ENCODE measurements around the gene ESYT1. TPM values are rescaled to one million over a fixed set of nuclear protein-coding genes. Genes with fewer than 3 reads are reported as not detected.
A peak's percentile ranks its signal among the peaks of the same experiment; 100 is the strongest.

ESYT1 gene, protein sequence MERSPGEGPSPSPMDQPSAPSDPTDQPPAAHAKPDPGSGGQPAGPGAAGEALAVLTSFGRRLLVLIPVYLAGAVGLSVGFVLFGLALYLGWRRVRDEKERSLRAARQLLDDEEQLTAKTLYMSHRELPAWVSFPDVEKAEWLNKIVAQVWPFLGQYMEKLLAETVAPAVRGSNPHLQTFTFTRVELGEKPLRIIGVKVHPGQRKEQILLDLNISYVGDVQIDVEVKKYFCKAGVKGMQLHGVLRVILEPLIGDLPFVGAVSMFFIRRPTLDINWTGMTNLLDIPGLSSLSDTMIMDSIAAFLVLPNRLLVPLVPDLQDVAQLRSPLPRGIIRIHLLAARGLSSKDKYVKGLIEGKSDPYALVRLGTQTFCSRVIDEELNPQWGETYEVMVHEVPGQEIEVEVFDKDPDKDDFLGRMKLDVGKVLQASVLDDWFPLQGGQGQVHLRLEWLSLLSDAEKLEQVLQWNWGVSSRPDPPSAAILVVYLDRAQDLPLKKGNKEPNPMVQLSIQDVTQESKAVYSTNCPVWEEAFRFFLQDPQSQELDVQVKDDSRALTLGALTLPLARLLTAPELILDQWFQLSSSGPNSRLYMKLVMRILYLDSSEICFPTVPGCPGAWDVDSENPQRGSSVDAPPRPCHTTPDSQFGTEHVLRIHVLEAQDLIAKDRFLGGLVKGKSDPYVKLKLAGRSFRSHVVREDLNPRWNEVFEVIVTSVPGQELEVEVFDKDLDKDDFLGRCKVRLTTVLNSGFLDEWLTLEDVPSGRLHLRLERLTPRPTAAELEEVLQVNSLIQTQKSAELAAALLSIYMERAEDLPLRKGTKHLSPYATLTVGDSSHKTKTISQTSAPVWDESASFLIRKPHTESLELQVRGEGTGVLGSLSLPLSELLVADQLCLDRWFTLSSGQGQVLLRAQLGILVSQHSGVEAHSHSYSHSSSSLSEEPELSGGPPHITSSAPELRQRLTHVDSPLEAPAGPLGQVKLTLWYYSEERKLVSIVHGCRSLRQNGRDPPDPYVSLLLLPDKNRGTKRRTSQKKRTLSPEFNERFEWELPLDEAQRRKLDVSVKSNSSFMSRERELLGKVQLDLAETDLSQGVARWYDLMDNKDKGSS
- 111 and 112 TPM in 2 replicates for total RNA-seq (2021)
- long read RNA-seq, full-length matches to known transcripts: 484 of 646 reads
- long read RNA-seq, partial matches to known transcripts: 70 of 646 reads
- long read RNA-seq, other reads (novel, unspliced or antisense): 92 of 646 reads

DNA sequence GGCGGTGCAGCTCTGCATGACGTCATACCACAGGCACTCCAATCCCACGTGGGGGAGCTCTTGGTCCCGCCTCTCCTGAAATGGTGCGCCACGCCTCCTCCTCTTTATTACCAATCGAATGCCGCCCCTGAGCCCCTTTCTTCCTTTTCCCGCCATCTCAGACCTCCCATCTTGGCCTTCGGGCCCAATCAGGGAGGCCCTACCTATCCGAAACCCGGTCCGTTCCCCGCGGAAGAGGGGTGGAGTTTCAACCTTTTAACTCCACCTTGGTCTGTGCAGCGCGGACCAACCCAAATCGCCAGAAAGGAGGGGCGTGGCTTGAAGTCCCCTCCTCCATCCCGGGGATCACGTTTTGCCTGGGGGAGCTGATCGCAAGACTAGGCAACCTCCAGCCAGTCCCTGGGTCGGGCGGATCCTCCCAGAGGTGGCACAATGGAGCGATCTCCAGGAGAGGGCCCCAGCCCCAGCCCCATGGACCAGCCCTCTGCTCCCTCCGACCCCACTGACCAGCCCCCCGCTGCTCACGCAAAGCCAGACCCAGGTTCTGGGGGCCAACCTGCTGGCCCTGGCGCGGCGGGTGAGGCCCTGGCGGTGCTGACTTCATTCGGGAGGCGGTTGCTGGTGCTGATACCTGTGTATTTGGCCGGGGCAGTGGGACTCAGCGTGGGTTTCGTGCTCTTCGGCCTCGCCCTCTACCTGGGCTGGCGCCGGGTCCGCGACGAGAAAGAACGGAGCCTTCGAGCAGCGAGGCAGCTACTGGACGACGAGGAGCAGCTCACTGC is at the start of gene ESYT1:
Gene ESYT1 (plus strand): TSS at position 380 of the 782 bp plus-strand sequence. CDS start 53 bp downstream, at position 433.
- H4K91ac ChIP-seq (ENCODE audit: insufficient read length, low read depth, low read length): no peak within 1 kb of the TSS
- no peaks in the 10 kb centered on the region for H3K4me1 ChIP-seq (ENCODE audit: insufficient read depth, low read length)
- peak within 1 kb of the TSS; percentile 84 for H3K9ac ChIP-seq (ENCODE audit: extremely low read depth, insufficient read length, low read length)
- no CpG with 5 or more reads among the region's 49 CpGs for WGBS (ENCODE audit: extremely low coverage, insufficient read length, low lambda C conversion rate)
- H3K9me3 ChIP-seq (ENCODE audit: control insufficient read depth, low read depth, low read length): no peaks in the 10 kb centered on the region
- H2BK20ac ChIP-seq (ENCODE audit: low read depth, low read length, poor library complexity, severe bottlenecking): no peak within 1 kb of the TSS
- no peaks in the 10 kb centered on the region; a peak in 1 of 5 replicates for H3K9me3 Mint-ChIP-seq
- DNase-seq: peak; percentile 100
- no peaks in the 10 kb centered on the region for H3K79me1 ChIP-seq (ENCODE audit: insufficient read depth, low read depth, low read length, poor library complexity, severe bottlenecking)
- H2BK5ac ChIP-seq (ENCODE audit: insufficient read length, low read length): no peak within 1 kb of the TSS
- H3K27ac ChIP-seq (ENCODE audit: insufficient read length, low read depth, low read length): peak within 1 kb of the TSS; percentile 42
- H4K5ac ChIP-seq (ENCODE audit: insufficient read length, low read depth, low read length): no peak within 1 kb of the TSS
- H3K23me2 ChIP-seq (ENCODE audit: insufficient read length, low read depth, low read length, poor library complexity, severe bottlenecking): peaks cover 17% of the 10 kb centered on the region
- no peak within 1 kb of the TSS for H2AFZ ChIP-seq (ENCODE audit: low read length)
- H2BK120ac ChIP-seq (ENCODE audit: low read depth, low read length, poor library complexity, severe bottlenecking): no peak within 1 kb of the TSS
- H3K36me3 Mint-ChIP-seq (ENCODE audit: insufficient read depth in 1 of 3, low read depth in 3 of 3): peaks cover 28 to 34% (median 30%) of the 10 kb centered on the region in 3 experiments
- no peak within 1 kb of the TSS for H4K8ac ChIP-seq (replicated peaks; ENCODE audit: insufficient read length, low read depth, low read length)
- H3K79me2 ChIP-seq (ENCODE audit: insufficient read depth, low read length): no peaks in the 10 kb centered on the region
- peak within 1 kb of the TSS; percentile 100 for H3K4me2 ChIP-seq (ENCODE audit: insufficient read depth, insufficient read length, low read length)
- H3K18ac ChIP-seq (ENCODE audit: insufficient read length, low read depth, low read length): peak within 1 kb of the TSS; percentile 74
- H3K56ac ChIP-seq (ENCODE audit: insufficient read length, low read depth, low read length): no peak within 1 kb of the TSS
- TF ChIP-seq, protein P1, sequence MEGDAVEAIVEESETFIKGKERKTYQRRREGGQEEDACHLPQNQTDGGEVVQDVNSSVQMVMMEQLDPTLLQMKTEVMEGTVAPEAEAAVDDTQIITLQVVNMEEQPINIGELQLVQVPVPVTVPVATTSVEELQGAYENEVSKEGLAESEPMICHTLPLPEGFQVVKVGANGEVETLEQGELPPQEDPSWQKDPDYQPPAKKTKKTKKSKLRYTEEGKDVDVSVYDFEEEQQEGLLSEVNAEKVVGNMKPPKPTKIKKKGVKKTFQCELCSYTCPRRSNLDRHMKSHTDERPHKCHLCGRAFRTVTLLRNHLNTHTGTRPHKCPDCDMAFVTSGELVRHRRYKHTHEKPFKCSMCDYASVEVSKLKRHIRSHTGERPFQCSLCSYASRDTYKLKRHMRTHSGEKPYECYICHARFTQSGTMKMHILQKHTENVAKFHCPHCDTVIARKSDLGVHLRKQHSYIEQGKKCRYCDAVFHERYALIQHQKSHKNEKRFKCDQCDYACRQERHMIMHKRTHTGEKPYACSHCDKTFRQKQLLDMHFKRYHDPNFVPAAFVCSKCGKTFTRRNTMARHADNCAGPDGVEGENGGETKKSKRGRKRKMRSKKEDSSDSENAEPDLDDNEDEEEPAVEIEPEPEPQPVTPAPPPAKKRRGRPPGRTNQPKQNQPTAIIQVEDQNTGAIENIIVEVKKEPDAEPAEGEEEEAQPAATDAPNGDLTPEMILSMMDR (conservative IDR thresholded peaks at IDR 0.05): no peak
- H3K14ac ChIP-seq (ENCODE audit: insufficient read depth, low read length): peak within 1 kb of the TSS; percentile 87
- H3K27me3 ChIP-seq (ENCODE audit: insufficient read depth, low read length): no peaks in the 10 kb centered on the region
- no peaks in the 10 kb centered on the region for H4K20me1 ChIP-seq (ENCODE audit: control insufficient read depth, insufficient read depth, insufficient read length)
- peaks cover 26 to 27% of the 10 kb centered on the region in 2 experiments for H3K4me1 Mint-ChIP-seq
- H2BK12ac ChIP-seq (ENCODE audit: insufficient read length, low read depth, low read length): no peak within 1 kb of the TSS
- H3K4me3 Mint-ChIP-seq: peak within 1 kb of the TSS; percentile 88 to 98
- no peak within 1 kb of the TSS for H2AK5ac ChIP-seq (ENCODE audit: insufficient read length, low read length)
- H3K27ac Mint-ChIP-seq: peak within 1 kb of the TSS; percentile 99
- H3K27me3 Mint-ChIP-seq (ENCODE audit: low read depth): no peaks in the 10 kb centered on the region
- H3K23ac ChIP-seq (ENCODE audit: insufficient read length, low read depth, low read length): no peak within 1 kb of the TSS
- no peak within 1 kb of the TSS for H3K4ac ChIP-seq (ENCODE audit: low read depth, low read length)
- H2BK15ac ChIP-seq (ENCODE audit: low read depth, low read length): no peak within 1 kb of the TSS
- H3T11ph ChIP-seq (ENCODE audit: low read length): peak within 1 kb of the TSS; percentile 38
